GM19351 (cell line): ENCODE results near the gene KDM4C.
"Not testable (repeated sequence)": the region's sequence is repeated elsewhere in the genome, so short reads cannot be mapped to it uniquely, and the experiment has no call there.

Experiments
- ATAC-seq: cut with Tn5 transposase; IDR thresholded peaks from one replicate; pipeline ENCODE4 v1.9.1; 2021; ENCODE audit warnings: mild to moderate bottlenecking, moderate library complexity; ENCODE audit not compliant: unreplicated experiment

Gene KDM4C

DNA sequence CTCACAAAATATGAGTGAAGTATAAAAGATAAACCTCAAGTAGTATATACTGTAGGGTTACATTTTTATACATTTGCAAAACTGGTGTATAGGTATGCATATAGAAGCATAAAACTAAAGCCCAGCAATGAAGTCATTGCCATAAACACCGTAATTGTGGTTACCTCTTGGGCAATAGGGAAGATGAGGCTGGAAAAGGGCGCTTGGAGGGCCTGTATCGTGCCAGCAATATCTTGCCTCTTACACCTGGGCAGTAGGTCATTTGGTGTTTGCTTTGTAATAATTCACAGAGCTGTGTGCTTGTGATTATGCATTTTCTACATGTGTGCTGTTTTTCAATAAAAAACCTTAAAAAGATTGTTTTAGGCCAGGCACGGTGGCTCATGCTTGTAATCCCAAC is 45.2 kb downstream of the KDM4C start:
- ATAC-seq, result no peak

- ATAC-seq, result no peak
These were observed 47.8 kb downstream of the KDM4C start for GRCh38 chr9:6805532-6805931.

GRCh38 chr9:6806318-6806717 is 48.5 kb downstream of the KDM4C start:
- ATAC-seq, result not testable (repeated sequence)

DNA sequence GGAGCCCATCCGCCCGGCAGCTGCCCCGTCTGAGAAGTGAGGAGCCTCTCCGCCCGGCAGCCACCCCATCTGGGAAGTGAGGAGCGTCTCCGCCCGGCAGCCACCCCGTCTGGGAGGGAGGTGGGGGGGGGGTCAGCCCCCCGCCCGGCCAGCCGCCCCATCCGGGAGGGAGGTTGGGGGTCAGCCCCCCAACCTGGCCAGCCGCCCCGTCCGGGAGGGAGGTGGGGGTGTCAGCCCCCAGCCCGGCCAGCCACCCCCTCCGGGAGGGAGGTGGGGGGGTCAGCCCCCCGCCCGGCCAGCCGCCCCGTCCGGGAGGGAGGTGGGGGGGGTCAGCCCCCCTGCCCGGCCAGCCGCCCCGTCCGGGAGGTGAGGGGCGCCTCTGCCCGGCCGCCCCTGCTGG is 49.9 kb downstream of the KDM4C start:
- ATAC-seq, result not testable (repeated sequence)

DNA sequence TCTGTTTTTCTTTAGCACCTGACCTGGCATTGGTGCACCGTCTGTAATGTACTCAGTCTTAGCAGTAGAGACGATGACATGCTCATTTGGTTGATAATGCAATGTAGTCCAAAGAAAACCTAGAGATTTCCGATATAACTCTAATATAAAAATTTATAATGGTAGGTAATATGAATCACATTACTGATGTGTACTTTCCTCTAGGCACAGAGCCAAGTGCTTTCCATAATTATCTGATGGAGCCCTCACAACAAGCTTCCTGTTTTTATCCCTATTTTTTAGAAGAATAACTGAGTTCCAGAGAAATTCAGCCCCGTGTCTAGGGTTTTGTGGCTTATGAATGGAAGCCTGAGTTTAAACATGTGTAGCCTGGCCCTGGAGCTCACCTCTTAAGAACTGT is 53.7 kb downstream of the KDM4C start:
- no peak for ATAC-seq

GRCh38 chr9:6816581-6816980 is 58.8 kb downstream of the KDM4C start:
- ATAC-seq, result no peak

- no peak for ATAC-seq
These were observed 60.6 kb downstream of the KDM4C start for GRCh38 chr9:6818292-6818922.

GRCh38 chr9:6819112-6819511 is 61.3 kb downstream of the KDM4C start:
- no peak for ATAC-seq

DNA sequence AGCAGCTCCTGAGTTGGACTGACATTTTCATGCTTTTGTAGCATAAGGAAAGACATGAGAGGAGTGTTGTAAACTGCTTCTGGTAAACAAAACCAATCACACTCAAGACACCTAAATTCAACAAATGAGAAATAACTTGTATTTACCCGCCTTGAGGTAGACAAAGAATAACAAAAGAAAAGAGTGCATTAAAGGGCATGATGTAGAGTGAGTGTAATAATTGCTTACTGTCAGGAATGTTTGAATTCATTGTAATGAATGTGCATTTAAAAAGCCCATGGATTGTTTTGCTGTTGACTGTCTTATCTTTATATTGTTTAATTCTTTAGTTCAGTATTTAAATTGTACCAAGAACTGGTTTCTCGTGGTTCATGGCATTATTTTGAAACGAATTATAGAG is 61.8 kb downstream of the KDM4C start:
- ATAC-seq, result no peak

DNA sequence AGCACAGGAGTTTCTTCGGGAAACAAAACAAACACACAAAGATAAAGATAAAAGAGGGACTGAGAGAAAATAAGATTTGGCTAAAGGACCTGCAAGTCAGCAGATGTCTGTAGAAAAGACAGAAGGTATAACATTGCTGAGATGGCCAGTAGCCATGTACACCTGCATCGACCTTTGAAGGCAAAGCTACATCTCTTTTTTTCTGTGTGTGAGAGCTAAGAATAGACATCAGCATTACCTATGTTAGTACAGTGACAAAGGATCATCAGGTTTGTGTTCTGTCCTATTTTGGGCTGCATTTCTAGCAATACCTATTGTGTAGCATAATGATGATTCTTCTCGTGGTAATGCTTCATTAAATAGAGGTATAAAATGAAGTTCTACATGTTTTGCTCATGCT is 64.9 kb downstream of the KDM4C start:
- no peak for ATAC-seq

GRCh38 chr9:6827439-6828145 is 69.8 kb downstream of the KDM4C start:
- no peak for ATAC-seq

DNA sequence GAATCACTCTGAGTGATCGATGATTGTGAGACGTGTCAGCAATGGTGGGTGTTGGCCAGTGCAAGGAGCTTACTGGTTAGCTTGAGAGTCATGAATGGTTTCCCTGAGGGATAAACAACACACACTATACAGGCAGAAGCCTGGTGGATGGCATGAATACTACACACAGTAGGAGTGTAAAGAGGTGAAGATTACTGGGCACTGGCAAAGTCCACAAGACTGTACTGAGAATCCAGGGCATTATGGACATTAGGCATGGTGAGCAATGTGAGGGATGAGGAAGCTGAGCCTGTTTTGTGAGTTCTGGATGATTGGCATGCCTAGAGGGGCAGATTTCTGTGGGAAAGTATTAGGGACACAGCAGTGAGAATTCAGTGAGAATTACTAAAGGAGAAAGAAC is 71.3 kb downstream of the KDM4C start:
- ATAC-seq, result no peak

DNA sequence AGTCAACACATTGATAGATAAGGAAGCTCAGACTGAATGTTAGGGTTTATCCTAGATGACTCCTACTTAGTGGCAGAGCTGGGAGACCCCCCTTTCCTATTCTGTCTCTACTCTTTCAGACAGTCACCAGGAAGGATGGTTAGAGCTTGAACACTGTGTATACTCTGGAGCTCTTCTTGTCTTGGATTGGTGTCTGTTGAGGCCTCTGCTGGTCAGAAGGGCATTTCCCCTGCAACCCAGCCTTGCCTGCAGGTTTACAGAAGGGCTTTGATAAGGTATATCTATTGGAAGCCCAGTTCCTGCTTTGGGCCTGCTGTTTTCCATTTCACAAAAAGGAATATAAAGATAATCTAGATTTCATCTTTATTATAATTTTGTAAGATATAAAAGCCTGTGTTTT is 71.8 kb downstream of the KDM4C start:
- ATAC-seq, result no peak

DNA sequence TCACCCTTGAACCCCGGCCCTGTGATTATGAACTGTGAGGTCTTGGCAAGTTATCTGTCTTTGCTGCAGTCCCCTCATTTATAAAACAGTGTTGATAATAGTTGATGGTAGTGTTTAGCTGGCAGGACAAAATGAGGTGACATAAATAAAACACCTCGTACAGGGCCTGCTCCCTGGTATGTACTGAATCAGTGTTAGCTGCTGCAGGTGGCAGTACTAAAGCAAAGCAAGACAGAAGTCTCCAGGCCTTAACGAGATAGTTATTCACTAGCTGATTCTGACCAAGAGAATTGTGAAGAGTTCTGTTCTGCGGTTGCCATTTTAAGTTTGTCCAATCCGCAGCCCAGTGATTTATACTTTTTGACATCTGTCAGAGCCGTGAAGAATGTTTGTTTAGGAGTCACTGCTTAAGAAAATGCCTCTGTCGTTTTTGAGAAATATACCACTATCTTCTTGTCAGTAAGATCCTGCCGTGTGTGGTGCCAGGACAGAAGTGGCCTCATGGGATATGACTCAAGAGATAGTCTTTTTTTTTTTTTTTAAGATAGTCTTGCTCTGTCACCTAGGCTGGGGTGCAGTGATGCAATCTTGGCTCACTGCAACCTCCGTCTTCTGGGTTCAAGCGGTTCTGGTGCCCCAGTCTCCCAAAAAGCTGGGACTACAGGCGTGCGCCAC is 75.9 kb downstream of the KDM4C start:
- no peak for ATAC-seq

DNA sequence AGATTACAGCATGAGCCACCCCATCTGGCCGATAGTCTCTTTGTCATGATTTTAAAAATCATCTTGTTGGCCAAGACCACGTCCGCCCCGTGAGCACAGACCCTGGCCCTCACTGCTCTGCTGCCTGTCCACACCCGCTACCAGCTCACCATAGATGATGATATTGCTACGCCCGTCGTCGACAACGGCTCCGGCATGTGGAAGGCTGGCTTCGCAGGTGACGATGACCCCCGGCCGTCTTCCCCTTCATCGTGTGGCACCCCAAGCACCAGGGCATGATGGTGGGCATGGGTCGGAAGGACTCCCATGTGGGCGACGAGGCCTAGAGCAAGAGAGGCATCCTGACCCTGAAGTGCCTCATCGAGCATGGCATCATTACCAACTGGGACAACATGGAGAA is 76.5 kb downstream of the KDM4C start:
- ATAC-seq, result no peak

GRCh38 chr9:6838158-6838557 is 80.4 kb downstream of the KDM4C start:
- no peak for ATAC-seq

DNA sequence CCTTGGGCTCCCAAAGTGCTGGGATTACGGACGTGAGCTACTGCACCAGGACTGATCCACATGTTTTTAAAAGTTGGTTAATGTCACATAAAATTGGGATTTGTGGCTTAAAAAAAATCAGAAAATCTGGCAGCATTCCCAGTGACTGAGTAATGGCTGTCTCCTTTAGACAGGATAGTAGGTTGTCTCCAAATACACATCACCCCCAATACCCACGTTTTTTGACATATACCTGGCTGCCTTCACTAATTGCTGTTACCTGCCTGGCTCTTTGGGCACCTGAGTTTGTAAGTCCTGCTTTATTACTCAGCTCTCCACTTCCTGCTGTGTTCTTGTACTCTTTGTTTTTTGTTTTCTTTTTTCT is 84.8 kb downstream of the KDM4C start:
- no peak for ATAC-seq

GRCh38 chr9:6843742-6844141 is 86.0 kb downstream of the KDM4C start:
- ATAC-seq, result no peak

GRCh38 chr9:6844267-6844666 is 86.5 kb downstream of the KDM4C start:
- ATAC-seq, result no peak

- ATAC-seq, result no peak
These were observed 87.5 kb downstream of the KDM4C start for GRCh38 chr9:6845128-6845826.

DNA sequence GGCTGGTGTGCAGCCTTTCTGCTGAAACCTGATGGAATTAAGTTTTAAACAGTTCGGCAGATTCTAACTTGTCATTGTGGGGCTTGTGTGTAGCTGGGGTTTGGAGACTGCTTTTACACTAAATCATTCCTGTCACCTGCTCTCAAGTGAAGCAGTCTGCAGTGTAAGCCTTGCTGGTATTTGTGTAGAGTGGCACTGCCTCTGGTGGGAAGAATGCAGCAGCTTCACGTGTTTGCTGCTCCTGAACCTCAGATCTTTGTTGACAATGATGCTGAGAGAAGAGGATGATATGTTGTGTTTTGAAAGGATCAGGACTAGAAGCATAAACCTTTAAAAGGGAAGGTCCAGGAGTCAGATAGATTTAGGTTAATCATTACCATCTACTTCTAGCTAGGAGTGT is 88.1 kb downstream of the KDM4C start:
- ATAC-seq, result no peak
